Measurements from ENCODE around the gene ZMIZ1.

The ZMIZ1 gene

DNA sequence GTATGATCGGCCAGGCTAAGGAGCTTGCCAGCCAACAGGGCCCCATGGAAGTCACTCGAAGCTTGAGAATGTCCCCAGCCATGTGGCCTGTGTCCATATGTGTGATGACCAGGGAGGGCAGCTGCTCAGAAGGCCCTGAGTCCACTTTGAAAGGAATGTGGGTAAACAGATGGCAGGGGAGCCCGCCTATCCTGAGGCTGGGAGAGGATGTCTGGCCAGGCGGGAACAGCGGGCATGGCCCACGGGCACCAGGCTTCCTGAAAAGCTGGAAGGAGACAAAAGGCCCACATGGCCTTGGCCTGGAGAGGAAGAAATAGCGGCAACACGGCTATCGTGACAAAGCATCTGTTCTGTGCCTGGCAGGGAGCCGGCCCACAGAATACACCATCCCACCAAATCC, 140.6 kb downstream of the ZMIZ1 start:
- no peaks in the 10 kb centered on the region for H3K27me3 ChIP-seq (replicated peaks; ENCODE audit: control insufficient read depth, insufficient read depth, low read length)
- TF ChIP-seq, protein P1, sequence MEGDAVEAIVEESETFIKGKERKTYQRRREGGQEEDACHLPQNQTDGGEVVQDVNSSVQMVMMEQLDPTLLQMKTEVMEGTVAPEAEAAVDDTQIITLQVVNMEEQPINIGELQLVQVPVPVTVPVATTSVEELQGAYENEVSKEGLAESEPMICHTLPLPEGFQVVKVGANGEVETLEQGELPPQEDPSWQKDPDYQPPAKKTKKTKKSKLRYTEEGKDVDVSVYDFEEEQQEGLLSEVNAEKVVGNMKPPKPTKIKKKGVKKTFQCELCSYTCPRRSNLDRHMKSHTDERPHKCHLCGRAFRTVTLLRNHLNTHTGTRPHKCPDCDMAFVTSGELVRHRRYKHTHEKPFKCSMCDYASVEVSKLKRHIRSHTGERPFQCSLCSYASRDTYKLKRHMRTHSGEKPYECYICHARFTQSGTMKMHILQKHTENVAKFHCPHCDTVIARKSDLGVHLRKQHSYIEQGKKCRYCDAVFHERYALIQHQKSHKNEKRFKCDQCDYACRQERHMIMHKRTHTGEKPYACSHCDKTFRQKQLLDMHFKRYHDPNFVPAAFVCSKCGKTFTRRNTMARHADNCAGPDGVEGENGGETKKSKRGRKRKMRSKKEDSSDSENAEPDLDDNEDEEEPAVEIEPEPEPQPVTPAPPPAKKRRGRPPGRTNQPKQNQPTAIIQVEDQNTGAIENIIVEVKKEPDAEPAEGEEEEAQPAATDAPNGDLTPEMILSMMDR (IDR thresholded peaks at IDR 0.05; ENCODE audit: insufficient read depth, low read length, poor library complexity, severe bottlenecking), result no peak
- H3K36me3 ChIP-seq (ENCODE audit: control insufficient read depth, insufficient read depth, low read length), result no peaks in the 10 kb centered on the region
- DNase-seq (ENCODE audit: extremely low read depth, insufficient read length), result no peak
- no peak overlapping the region for H3K4me3 ChIP-seq (replicated peaks; ENCODE audit: low read depth, low read length)

DNA sequence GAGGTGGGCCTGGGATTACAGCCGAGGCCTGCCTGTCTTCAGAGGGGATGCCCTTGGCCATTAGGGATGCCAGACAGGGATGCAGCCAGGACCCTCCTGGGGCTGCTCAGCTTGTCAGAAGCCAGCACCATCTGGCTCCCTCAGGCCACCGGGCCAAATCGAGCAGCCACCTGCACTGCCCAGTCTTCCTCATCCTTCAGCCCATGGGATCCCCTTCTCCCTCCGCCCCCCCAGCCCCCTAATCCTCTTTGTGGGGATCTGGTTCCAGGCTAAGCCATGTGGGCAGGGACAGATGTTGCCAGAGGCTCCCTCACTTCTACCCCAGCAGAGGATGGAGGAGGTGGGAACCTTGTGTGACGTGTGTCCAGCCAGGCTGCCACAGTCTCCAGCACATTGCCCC, 141.1 kb downstream of the ZMIZ1 start:
- Histone ChIP-seq H3K27me3 (replicated peaks; ENCODE audit: control insufficient read depth, insufficient read depth, low read length) (no peaks in the 10 kb centered on the region), H3K4me3 (replicated peaks; ENCODE audit: low read depth, low read length) (no peak overlapping the region), H3K36me3 (ENCODE audit: control insufficient read depth, insufficient read depth, low read length) (no peaks in the 10 kb centered on the region)
- DNase-seq (ENCODE audit: extremely low read depth, insufficient read length), result no peak
- TF ChIP-seq, protein P1 (IDR thresholded peaks at IDR 0.05; ENCODE audit: insufficient read depth, low read length, poor library complexity, severe bottlenecking), result no peak

DNA sequence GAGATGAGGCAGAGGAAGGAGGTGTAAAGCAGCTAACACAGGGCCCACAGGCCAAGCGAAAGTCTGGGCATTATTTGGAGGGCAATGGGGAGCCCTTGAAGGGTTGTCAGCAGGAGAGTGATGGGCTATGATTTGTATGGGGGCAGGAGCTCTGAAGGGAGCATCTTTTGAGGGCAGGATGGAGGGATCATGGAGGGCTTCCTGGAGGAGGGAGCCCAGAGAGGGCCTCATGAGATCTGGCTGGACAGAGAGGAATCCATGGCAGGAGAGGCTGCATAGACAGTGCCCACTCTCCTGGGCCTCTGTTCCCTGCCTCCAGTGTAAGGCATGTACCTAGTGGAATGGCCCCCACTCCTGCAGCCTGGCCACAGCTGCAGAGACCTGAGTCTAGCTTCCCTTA, 141.9 kb downstream of the ZMIZ1 start:
- TF ChIP-seq, protein P1 (IDR thresholded peaks at IDR 0.05; ENCODE audit: insufficient read depth, low read length, poor library complexity, severe bottlenecking), result no peak
- Histone ChIP-seq H3K4me3 (replicated peaks; ENCODE audit: low read depth, low read length) (no peak overlapping the region), H3K36me3 (ENCODE audit: control insufficient read depth, insufficient read depth, low read length) (no peaks in the 10 kb centered on the region), H3K27me3 (replicated peaks; ENCODE audit: control insufficient read depth, insufficient read depth, low read length) (no peaks in the 10 kb centered on the region)
- no peak for DNase-seq (ENCODE audit: extremely low read depth, insufficient read length)

DNA sequence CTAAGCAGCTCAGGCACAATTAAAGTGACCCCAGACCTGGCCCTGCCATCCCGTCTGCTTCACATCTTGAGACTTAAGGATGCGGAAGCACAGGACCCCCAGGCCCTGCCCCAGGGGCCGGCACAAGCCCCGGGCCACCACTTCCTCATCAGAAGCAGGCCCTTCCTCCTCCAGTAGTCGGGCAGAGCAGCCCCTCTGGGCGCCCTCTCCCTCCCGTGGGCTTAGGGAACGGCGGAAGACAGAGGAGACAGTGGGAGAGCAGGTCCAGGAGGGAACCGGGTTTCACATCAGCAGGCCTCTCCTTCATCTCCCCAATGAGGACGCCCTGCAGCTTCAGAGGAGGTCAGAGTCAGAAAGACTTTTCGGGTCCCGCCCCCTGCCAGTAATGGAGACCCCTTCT, 142.8 kb downstream of the ZMIZ1 start:
- Histone ChIP-seq H3K36me3 (ENCODE audit: control insufficient read depth, insufficient read depth, low read length) (peaks cover 2% of the 10 kb centered on the region), H3K4me3 (replicated peaks; ENCODE audit: low read depth, low read length) (no peak overlapping the region), H3K27me3 (replicated peaks; ENCODE audit: control insufficient read depth, insufficient read depth, low read length) (no peaks in the 10 kb centered on the region)
- no peak for DNase-seq (ENCODE audit: extremely low read depth, insufficient read length)
- TF ChIP-seq, protein P1 (IDR thresholded peaks at IDR 0.05; ENCODE audit: insufficient read depth, low read length, poor library complexity, severe bottlenecking), result no peak

DNA sequence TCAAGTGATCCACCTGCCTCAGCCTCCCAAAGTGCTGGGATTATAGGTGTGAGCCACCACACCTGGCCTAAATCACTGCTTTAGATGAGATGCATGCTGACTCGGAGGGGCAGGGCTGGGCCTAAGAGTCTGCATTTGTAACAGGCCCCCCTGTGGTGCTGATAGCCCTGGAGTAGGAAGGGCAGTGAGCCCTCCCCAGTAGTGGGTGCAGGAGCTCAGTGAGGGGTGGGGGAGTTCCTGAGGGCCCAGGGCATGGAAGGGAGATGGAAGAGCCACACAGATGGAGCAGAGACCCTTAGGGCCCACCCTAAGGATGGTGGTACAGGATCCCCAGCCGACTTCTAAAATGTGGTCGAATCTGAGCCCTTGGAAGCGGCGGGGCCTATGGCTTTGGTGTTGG, 146.8 kb downstream of the ZMIZ1 start:
- H3K36me3 ChIP-seq (ENCODE audit: control insufficient read depth, insufficient read depth, low read length), result peaks cover 2% of the 10 kb centered on the region
- no peak overlapping the region for H3K4me3 ChIP-seq (replicated peaks; ENCODE audit: low read depth, low read length)
- DNase-seq (ENCODE audit: extremely low read depth, insufficient read length), result no peak
- no peaks in the 10 kb centered on the region for H3K27me3 ChIP-seq (replicated peaks; ENCODE audit: control insufficient read depth, insufficient read depth, low read length)
- TF ChIP-seq, protein P1 (IDR thresholded peaks at IDR 0.05; ENCODE audit: insufficient read depth, low read length, poor library complexity, severe bottlenecking), result no peak

DNA sequence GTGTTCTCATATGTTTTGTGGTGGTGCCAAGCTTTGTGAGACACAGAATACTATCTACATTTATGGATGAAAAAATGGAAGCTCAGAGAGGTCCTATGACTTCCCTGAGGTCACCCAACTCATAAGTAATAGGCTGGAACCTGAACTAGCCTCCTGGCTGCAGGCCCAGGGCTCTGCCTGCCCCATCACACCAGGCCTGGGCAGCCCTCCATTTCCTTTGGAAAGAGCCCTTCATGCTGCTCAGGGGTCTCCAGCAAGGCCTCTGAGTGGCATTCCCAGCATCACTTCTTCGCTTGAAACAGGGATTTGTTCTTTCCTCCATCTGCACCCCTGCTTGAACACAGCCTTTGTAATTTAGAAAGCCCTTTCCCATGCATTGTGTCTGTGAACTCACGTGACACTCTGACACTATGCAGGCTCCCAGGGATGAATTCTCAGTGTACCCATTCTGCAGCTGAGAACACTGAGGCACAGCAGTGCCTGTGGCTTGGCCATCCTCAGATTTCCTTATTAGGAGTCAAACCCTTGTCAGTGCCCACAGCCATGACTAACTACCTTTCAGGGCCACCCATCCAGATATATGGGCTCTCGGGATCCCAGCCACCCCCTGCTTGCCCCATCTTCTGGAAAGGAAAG, 150.7 kb downstream of the ZMIZ1 start:
- Histone ChIP-seq H3K4me3 (replicated peaks; ENCODE audit: low read depth, low read length) (no peak overlapping the region), H3K27me3 (replicated peaks; ENCODE audit: control insufficient read depth, insufficient read depth, low read length) (no peaks in the 10 kb centered on the region), H3K36me3 (ENCODE audit: control insufficient read depth, insufficient read depth, low read length) (peaks cover 2% of the 10 kb centered on the region)
- DNase-seq (ENCODE audit: extremely low read depth, insufficient read length), result no peak
- TF ChIP-seq, protein P1 (IDR thresholded peaks at IDR 0.05; ENCODE audit: insufficient read depth, low read length, poor library complexity, severe bottlenecking), result no peak
